Left kidney (tissue), 2 donors: Measurements from ENCODE around the gene ANKH. TPM values are rescaled to one million over a fixed set of nuclear protein-coding genes. Genes with fewer than 3 reads are reported as not detected.

Experiments used
- DNase-seq: peaks from one replicate; pipeline ENCODE4 v3.0.0-alpha.2; 2013
- polyA plus RNA-seq: library from polyadenylated mRNA; unstranded; fragments of 120-200 nt; gene quantifications from one replicate; pipeline ENCODE4 v1.2.1, GENCODE V29; 2013; ENCODE audit not compliant: insufficient read length

ANKH gene
- polyA plus RNA-seq, 1 donor = 10.5 TPM

DNA sequence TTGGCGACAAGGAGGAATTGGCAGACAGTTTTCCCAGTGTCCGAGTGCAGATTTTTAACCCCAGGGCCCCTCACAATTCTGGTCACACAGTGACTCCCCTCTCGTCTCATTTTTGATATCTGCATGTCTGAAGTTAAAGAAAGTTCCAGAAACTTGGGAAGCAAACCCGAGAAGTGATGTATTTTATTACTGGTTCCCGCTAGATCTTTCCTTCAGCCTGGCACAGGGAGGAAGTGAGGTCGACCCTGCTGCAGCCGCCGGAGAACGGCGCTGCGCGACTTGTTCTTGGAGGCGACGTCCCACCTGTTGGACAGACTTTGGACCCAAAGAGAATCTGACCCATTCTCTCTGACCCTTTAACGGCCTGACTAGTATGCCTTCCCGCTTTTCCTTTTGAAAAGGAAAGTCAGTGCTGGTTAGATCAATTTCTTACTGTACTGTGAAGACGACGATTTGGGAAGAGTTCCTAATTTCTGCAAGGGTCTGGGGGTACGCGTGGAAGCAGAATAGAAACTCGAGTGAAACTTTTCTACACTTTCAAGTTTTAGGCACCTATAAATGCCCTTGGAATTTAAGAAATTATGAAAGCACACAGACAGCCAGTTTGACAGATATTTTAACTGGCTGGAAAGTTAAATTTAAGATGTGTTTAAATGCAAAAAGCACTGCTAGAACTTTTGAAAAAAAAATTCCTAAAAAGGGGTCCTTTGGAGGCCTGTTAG is 206.3 kb downstream of the ANKH start:
- no peak for DNase-seq

DNA sequence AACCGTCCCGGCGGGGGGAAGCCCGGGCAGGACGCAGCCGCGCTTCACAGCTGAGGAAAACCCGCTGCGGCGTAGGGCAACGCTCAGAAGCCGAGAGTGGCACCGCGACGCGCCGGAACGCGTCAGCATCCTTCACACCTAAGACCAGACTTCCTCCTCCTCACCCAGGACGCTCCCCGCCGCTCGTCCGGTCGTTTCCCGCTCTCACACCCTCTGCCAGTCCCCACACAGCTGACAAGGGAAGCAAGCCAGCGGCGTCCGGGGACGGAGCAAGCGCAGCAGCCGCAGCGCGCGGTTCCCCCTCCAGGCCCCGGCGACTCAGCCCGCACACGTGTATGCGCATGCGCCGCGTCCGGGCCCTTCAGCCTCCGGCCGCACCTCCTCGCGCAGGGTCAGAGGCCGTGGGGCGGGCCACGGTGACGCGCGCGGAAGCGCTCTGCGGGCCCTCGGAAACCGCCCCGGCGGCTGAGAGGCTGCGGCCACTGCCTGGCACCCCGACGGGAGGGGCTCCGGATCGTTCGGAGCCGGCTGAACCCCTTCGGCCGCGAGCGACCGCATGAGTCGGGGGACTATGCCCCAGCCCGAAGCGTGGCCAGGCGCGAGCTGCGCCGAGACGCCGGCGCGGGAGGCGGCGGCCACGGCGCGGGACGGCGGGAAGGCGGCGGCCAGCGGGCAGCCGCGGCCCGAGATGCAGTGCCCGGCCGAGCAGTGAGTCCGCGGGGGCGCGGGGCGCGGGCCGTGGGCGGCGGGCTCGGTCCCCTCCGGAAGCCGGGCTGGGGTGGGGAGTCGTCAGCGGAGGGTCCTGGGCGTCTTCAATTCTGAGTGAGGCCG is 207.1 kb downstream of the ANKH start, which contains the start of gene OTULIN:
Gene OTULIN, plus strand, starts transcription at position 449 of the 831 bp plus-strand sequence. Its CDS starts 108 bp downstream, at position 557.
- peak; percentile 90 for DNase-seq

- DNase-seq = no peak
Observed at GRCh38 chr5:14663734-14664269, 207.8 kb downstream of the ANKH start.

GRCh38 chr5:14662721-14663260 is 208.8 kb downstream of the ANKH start:
- no peak for DNase-seq

GRCh38 chr5:14660833-14661232 is 210.7 kb downstream of the ANKH start:
- DNase-seq = no peak

DNA sequence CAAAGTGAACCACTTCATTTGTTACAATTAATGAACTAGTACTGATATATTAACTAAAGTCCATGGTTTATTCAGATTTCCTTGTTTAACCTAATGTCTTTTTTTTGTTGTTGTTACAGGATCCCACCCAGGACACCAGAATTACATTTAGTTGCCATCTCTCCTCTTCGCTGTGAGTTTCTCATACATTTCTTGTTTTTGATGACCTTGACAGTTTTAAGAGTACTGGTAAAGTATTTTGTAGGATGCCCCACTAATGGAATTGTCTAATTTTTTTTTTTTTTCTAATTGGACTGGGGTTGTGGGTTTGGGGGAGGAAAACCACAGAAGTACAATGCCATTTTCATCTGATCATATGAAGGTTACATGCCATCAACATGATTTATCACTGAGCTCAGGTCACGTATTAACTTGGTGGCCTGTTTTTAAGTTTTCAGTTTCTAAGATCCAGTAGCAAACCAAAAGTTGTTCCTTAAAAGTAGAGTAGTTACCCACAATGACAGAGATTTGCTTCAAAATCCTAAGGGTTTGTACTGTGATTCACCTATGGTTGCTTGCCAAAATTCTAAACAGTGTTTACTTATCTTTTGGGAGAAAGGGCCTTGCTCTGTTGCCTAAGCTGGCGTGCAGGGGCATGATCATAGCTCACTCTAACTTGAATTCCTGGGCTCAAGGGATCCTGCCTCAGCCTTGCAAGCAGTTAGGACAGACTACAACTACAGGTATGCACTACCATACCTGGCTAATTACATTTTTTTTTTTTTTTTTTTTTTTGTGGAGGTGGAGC is 211.6 kb downstream of the ANKH start:
- DNase-seq = no peak

- DNase-seq = no peak
Observed at GRCh38 chr5:14656898-14657297, 214.7 kb downstream of the ANKH start.

DNA sequence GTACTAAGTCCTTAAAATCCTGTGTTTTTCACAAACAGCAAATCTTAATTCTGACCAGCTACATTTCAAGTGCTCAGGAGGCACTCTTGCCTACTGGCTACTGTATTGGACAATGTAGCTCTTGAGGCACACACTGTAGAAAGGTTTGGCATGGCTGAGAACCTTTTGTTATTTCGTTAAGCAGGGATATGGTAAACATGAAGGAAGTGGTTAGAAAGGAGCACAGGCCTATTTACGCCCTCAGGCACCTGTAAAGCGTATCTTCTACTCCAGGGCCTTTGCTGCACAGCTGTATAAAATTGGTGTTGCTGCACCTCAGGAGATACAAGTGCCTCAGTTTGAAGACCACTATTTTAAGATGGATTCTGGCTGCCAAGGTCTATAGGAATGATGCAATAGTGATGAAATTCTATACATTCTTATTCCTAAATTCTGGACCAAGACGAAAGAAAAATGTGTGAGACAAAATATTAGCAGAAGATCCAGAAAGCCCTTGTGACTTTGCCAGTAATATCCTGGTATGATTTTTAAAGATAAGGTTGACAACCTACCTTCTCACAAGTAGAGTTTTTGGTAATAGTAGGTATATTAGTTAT is 216.3 kb downstream of the ANKH start:
- no peak for DNase-seq

Other genes with a start within 250 kb of the ANKH start
- 21.1 TPM for gene OTULIN, start 207.1 kb downstream of the ANKH start, polyA plus RNA-seq